ENCODE results near the gene HOXD10.

HOXD10 gene

GRCh38 chr2:176120364-176121189 lies 4.0 kb downstream of the HOXD10 start:
- H3K27me3 ChIP-seq (ENCODE audit: insufficient read depth, poor library complexity, severe bottlenecking), result peaks cover 94% of the 10 kb centered on the region
- no peak for DNase-seq (ENCODE audit: low read depth in 1 of 2, low spot score in 1 of 2)
- no peak overlapping the region for H3K4me3 ChIP-seq (replicated peaks; ENCODE audit: insufficient read depth, low read length)
- no peak overlapping the region for H3K27ac ChIP-seq (replicated peaks)
- no peak for TF ChIP-seq SPI1 (IDR thresholded peaks at IDR 0.05; ENCODE audit: borderline replicate concordance, low read depth)
- TF ChIP-seq GABPA (IDR thresholded peaks at IDR 0.05; ENCODE audit: low read depth), result no peak
- no peak for TF ChIP-seq CTCF (IDR thresholded peaks at IDR 0.05; ENCODE audit: insufficient read depth, low read length)
- TF ChIP-seq REST (IDR thresholded peaks at IDR 0.05; ENCODE audit: insufficient replicate concordance, low read depth), result no peak
- TF ChIP-seq POLR2AphosphoS5 (IDR thresholded peaks at IDR 0.05; ENCODE audit: low read depth), result no peak

- no peak for TF ChIP-seq REST (IDR thresholded peaks at IDR 0.05; ENCODE audit: insufficient replicate concordance, low read depth)
- no peak for TF ChIP-seq GABPA (IDR thresholded peaks at IDR 0.05; ENCODE audit: low read depth)
- no peak for TF ChIP-seq POLR2AphosphoS5 (IDR thresholded peaks at IDR 0.05; ENCODE audit: low read depth)
- TF ChIP-seq CTCF (IDR thresholded peaks at IDR 0.05; ENCODE audit: insufficient read depth, low read length), result no peak
- TF ChIP-seq SPI1 (IDR thresholded peaks at IDR 0.05; ENCODE audit: borderline replicate concordance, low read depth), result no peak
- H3K27me3 ChIP-seq (ENCODE audit: insufficient read depth, poor library complexity, severe bottlenecking), result peaks cover 94% of the 10 kb centered on the region
- no peak overlapping the region for H3K4me3 ChIP-seq (replicated peaks; ENCODE audit: insufficient read depth, low read length)
- DNase-seq (ENCODE audit: low read depth in 1 of 2, low spot score in 1 of 2), result no peak
- H3K27ac ChIP-seq (replicated peaks), result no peak overlapping the region
Observed at GRCh38 chr2:176121190-176122051, 4.8 kb downstream of the HOXD10 start.

- Histone ChIP-seq H3K27me3 (ENCODE audit: insufficient read depth, poor library complexity, severe bottlenecking) (peaks cover 92% of the 10 kb centered on the region), H3K27ac (replicated peaks) (no peak overlapping the region), H3K4me3 (replicated peaks; ENCODE audit: insufficient read depth, low read length) (no peak overlapping the region)
- no peak for DNase-seq (ENCODE audit: low read depth in 1 of 2, low spot score in 1 of 2)
- TF ChIP-seq SPI1 (IDR thresholded peaks at IDR 0.05; ENCODE audit: borderline replicate concordance, low read depth), result no peak
- no peak for TF ChIP-seq REST (IDR thresholded peaks at IDR 0.05; ENCODE audit: insufficient replicate concordance, low read depth)
- TF ChIP-seq POLR2AphosphoS5 (IDR thresholded peaks at IDR 0.05; ENCODE audit: low read depth), result no peak
- no peak for TF ChIP-seq GABPA (IDR thresholded peaks at IDR 0.05; ENCODE audit: low read depth)
- no peak for TF ChIP-seq CTCF (IDR thresholded peaks at IDR 0.05; ENCODE audit: insufficient read depth, low read length)
Observed at GRCh38 chr2:176122052-176122682, 5.6 kb downstream of the HOXD10 start.

Measured in HL-60 (cell line).